Stimulated activated naive CD4-positive, alpha-beta T cell treated with Interleukin-2 at 50 U/mL for 16 hours (primary cell): Measurements from ENCODE around the gene MYL3.
"Not testable (repeated sequence)": the region's sequence is repeated elsewhere in the genome, so short reads cannot be mapped to it uniquely, and the experiment has no call there.

ENCODE experiments used
- DNase-seq: peaks from one replicate; lab custom pipeline; 2025; lab: John Stamatoyannopoulos, UW

The MYL3 gene

DNA sequence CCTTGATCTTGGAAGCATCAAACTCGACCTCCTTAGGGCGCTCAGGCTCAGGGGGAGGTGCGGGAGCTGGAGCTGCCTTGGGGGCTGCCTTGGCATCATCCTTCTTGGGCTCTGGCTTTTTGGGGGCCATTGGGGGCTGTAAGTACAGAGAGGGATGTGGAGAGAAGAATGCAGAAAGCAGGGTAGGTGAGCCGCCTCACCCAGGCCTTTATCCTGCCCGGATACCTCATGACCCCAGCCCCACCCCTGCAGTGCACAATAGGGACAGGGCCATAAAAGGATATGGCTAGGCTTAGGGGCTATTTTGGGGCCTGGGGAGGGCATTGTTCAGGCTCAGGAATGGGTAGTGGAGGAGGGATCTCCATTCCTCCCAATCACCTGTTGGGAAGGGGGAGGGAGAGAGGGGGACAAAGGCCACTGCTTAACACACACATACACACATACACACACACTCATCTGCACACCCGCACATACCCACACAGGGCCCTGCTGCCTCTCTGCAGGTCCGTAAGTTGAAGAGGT is at the start of gene MYL3:
TSS of gene MYL3 (minus strand) at position 184 of the 522 bp plus-strand sequence. CDS start at position 130, 54 bp downstream.
- no peak for DNase-seq

DNA sequence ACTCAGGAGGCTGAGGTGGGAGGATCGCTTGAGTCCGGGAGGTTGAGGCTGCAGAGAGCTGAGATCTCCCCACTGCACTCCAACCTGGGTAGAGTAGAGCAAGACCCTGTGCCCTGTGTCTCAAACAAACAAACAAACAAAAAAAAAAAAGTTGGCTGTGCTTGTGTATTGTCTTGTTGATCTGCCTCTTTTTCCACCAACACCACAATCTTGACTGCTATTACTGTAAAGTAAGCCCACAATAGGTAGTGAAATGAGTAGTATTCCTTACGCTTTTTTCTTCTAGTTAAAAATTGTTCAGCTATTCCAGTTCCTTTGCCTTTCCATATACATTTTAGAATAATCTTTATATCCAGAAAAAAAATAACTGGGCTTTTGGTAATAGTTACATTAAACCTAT is 49.7 kb upstream of the MYL3 start:
- no peak for DNase-seq

DNA sequence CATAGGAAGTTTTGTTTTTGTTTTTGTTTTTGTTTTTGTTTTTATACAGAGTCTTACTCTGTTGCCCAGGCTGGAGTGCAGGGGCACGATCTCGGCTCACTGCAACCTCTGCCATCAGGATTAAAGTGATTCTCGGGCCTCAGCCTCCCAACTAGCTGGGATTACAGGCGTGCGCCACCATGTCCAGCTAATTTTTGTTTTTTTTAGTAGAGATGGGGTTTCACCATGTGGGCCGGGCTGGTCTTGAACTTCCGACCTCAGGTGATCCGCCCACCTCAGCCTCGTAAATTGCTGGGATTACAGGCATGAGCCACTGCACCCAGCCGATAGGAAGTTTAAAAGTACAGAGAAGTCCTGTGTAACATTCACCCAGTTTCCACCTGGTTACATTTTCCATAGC is 47.7 kb upstream of the MYL3 start:
- DNase-seq: not testable (repeated sequence)

- DNase-seq: no peak
Observed at GRCh38 chr3:46910166-46910760, 47.0 kb upstream of the MYL3 start.

GRCh38 chr3:46909535-46910161 is 46.4 kb upstream of the MYL3 start:
- DNase-seq: peak; percentile 74

DNA sequence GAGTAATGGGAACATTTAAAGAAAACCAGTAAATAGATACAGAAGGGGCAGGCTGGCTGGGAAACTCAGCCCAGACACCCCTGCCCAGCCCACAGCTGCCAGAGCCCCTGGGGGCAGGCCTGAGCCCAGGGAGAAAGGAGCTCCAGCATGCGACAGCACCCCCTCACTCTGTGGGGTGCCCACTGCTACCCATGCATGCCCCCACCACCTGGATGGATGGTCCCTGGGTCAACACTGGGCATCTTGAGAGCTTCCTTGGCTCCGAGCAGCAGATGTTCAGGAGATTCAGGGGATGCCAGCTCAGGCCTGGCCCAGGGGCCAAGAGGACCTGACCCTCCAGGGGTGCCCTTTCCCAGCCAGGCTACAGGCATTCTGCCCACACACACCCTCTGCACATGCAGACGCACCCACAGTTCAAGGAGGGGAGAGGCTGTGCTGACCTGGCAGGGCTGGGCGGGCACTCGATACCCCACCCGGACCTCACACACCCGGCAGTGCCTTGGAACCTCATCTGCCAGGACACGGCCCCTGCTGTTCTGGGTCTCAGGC is 45.8 kb upstream of the MYL3 start:
- no peak for DNase-seq

DNA sequence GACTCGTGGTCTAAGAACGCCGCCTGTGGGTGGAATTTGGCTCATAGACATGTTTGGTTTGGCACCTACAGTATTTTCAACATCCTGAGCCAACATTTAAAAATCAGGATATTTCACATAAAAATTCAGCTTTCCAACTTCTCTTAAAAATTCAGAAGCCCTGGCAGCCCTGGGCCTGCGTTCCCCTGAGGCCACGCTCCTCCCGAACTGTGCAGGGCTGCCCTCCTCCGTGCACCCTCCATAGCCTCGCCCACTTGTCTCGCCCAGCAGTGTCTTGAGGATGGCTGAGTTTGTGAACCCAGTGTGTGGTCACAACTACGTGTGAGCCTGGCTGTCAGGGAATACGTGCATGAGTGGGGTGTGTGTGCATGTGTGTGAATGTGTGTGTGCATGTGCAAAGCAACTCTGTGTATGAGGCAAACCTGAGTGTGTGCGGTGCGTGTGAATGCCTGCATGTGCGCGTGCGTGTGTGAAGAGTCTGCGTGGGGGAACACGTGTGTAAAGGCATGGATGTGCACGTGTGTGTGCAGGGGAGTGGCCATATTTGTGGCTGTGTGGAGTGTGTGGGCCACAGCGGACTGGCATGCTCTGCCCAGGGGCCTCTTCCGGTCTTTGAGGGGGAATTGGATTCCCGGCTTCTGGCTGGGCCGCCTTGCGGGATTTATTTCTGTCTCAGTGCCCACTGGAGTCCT is 45.2 kb upstream of the MYL3 start:
- DNase-seq: no peak

- no peak for DNase-seq
Observed at GRCh38 chr3:46907960-46908293, 44.7 kb upstream of the MYL3 start.

- DNase-seq: no peak
Observed at GRCh38 chr3:46907271-46907670, 44.0 kb upstream of the MYL3 start.

DNA sequence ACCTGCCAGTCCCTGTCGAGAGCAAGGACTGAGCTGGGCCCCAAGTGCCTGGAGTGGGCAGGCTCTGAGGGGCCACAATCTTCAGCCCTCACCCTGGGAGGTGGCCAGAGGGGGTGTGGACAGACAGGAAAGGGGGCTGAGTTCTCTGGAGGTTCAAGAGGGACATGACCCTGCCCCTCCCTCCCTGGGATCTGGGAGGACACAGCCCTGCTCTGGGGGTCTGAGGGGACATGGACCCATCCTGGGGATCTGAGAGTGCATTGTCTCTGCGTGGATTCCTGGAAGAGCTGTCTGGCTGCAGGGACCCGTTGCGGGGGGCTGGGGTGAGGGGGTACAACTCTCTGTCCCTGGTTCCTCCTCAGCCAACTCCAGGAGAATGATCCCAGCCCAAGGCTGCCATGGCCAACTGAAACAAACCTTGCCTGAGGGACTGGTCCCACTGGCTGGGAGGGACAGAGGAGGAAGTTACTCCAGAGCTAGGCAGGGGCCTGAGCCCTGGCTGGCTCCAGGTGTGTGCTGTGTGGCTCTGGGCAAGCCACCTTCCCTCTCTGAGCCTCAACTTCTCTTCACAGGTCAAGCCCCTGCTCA is 43.3 kb upstream of the MYL3 start:
- no peak for DNase-seq

DNA sequence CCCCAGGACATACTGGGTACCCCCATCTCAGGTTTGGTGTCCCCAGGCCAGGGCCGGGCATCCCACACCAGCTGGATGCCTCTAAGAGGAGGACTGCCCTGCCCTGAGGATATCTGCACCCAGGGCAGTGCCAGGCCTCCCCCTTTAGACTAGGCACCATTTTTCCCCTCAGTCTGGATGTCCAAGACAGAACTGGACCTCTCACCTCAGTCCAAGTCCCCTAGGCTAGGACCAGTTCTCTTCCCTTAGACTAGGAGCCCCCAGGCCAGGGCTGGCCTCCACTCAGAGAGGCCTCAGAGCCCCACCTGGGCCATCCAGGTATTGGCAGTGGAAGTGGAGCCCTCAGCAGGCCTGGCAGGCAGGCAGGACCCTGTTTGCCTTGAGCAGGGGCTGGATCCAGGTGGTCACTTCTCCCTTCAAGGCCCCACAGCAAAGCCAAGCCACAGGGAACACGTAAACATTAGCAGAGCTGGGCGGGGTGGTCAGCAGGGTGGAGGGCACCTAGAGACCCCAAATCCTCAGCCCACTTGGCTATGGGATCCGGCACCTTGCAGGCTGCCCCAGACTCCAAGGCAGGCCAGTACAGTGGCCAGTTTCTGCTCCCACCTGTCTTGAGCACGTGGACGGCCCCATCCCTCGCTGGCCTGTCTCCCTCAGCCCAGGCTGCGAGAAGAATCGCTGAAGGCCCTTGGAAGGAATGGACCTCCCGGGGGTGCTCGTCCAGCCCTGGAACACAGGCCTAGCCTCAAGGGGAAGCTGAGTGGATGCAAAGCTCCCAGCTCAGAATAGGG is 42.6 kb upstream of the MYL3 start:
- no peak for DNase-seq

GRCh38 chr3:46905213-46905560 is 41.9 kb upstream of the MYL3 start:
- no peak for DNase-seq

DNA sequence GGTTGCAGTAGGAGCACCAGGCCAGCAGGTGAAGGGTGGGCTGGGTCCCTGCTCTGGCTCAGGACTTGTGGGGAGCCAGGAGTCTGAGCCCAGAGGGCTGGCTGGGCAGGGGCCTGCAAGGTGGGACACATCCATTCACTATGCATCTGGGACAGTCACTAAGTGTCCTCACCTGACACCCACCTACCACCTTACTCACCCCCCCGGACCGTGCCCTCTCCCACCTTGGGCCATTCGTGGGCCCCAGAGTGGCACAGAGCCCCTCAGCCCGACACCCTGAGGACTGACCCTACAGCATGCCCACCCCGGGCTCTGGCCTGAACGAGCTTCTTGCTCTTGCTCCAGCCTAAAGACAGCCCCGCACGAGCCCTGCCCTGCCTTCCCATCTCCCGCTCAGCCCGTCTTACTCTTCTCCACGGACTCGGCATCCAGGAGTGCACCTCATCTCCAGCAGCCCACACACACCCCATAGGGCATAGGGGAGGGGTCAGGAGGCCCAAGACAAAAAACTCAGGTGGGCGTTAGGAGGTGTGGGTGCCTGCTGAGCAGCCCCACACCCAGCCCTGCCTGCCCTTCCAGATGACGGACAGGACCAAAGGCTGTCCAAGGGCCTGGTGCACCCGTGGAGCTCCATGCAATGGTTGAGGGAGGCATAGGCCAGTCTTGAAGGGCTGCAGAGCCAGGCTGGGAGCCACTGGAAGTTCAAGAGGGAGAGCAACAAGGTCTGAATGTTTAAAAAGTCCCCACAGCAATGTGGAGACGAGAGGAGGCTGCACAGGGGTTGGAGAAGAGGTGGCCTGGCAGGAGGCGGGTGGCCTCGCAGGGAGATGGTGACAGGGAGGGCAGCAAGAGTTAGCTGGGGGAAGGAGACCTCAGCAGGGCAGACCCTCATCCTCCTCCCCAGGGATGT is 41.3 kb upstream of the MYL3 start:
- DNase-seq: no peak

DNA sequence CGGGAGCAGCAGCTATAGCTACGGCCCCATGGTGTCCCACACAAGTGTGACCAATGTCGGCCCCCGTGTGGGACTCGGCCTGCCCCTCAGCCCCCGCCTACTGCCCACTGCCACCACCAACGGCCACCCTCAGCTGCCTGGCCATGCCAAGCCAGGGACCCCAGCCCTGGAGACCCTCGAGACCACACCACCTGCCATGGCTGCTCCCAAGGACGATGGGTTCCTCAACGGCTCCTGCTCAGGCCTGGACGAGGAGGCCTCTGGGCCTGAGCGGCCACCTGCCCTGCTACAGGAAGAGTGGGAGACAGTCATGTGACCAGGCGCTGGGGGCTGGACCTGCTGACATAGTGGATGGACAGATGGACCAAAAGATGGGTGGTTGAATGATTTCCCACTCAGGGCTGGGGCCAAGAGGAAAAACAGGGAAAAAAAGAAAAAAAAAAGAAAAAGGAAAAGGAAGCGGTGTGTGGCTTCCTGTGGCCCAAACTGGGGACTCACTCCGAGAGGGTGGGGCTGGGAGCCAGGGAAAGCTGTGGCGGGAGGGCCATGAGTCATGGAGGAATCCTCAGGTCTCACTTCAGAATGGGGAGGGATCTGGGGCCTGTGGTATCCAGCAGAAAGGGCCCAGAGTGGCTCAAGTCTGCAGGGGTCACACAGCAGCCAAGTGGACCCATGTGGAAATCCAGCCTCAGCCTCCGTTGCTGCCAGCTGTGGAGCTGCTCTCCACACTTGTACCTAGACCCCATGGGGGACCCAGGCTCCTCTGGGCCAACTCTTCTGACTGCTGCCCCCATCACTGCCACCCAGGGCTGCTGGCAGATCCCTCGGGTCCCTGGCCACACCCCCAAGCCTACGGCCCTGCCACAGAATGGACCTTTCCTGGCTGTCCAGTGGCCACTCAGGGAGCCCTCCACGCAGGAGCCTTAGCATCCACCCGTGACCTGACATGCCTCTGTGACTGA is 40.4 kb upstream of the MYL3 start:
- DNase-seq: no peak

- DNase-seq: no peak
Observed at GRCh38 chr3:46902188-46902631, 39.0 kb upstream of the MYL3 start.

GRCh38 chr3:46901591-46902187 is 38.4 kb upstream of the MYL3 start:
- no peak for DNase-seq

GRCh38 chr3:46901061-46901460 is 37.8 kb upstream of the MYL3 start:
- DNase-seq: no peak

DNA sequence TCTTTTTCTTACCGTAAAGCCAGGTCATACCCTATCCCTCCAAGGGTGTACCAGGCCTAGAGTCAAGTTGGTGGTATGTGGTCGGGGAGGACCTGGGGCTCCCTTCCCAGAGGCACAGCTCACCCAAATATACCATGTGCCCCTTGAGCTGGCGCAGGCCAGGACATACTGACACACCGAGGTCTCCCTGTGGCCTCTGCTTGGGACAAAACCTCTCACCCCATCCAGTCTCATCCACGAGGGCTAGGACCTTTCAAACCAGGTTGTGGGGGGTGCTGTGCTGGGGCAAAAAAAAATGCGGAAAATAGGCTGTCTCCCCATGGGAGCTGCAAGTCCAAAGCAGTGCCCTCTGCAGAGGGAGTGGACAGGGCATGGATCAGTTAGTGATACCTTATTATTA is 37.1 kb upstream of the MYL3 start:
- DNase-seq: no peak

GRCh38 chr3:46900007-46900292 is 36.7 kb upstream of the MYL3 start:
- DNase-seq: no peak
